GM04504 (cell line): ENCODE data around the gene MAPK8IP1.

Experiments used
- DNase-seq: peaks from one replicate; pipeline ENCODE4 v3.0.0-alpha.2; 2012; ENCODE audit warnings: low read depth

MAPK8IP1 gene

GRCh38 chr11:45945397-45945999, 60.0 kb downstream of the MAPK8IP1 start:
- no peak for DNase-seq

GRCh38 chr11:45947885-45948284, 62.4 kb downstream of the MAPK8IP1 start:
- no peak for DNase-seq

GRCh38 chr11:45948356-45948755, 62.9 kb downstream of the MAPK8IP1 start:
- no peak for DNase-seq

- no peak for DNase-seq
Measured at GRCh38 chr11:45949992-45950407, 64.5 kb downstream of the MAPK8IP1 start.
